OCI-M2 (cell line): Measurements from ENCODE around the gene MEOX1.

Experiments used
- DNase-seq: peaks from one replicate; lab custom pipeline; 2025; ENCODE audit not compliant: unreplicated experiment; lab: John Stamatoyannopoulos, UW

Gene MEOX1

DNA sequence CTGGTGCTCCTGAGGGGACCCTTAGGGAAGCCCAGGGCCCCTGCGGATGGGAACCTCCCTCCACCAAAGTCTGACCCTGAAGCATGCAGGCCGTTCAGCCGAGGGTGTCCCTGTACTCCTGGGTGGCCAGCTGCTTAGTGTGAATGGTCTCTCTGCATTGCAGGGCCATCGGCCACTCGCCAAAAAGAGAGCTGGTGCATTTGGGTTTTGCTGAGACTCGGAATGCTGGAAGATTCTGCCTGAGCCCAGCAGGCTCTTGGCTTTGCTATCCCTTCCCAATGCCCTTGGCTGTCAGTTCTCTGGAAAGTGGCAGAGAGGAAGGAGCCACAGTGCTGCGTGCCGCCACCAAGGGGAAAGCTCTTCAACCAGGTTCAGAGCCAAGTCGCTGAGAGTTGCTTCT lies 2.8 kb downstream of the MEOX1 start:
- DNase-seq: no peak

DNA sequence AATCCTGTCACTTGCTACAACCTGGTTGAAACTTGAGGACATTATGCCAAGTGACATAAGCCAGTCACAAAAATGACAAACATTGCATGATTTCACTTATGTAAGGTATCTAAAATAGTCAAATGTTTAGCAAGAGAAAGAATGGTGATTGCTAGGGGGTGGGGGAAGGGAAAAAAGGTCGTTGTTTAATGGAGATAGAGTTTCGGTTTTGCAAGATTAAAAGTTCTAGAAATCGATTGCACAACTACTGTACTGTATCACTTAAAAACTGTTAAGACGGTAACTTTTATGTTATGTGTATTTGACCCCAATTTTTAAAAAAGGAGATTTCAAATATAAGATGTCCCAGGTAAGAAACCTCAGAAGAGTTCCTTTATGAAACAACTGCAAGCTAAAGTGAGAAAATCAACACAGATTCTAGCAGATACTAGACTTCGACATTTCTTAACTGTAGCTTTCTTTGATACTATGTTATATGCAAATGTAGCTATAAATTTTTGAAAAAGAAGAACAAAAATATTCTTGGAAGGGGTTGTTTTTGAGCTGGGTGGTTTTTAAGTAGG lies 5.9 kb downstream of the MEOX1 start:
- DNase-seq: no peak

DNA sequence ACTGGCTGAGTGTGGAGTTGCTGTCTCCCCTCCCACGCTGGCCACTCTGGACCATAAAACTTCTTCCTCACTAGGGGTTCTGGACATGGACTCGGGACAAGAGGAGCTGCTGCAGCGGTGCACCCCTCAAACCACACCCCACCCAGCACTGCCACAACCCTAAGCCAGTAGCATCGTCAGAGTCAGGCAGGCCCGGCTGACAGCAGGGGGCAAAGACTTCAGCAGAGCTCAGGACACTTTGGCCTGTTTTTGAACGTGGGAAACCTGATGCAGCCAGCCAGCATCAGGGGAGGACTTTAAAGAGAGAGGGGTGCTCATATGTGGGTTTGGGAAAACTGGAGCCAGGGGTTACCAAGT lies 9.6 kb downstream of the MEOX1 start:
- no peak for DNase-seq

DNA sequence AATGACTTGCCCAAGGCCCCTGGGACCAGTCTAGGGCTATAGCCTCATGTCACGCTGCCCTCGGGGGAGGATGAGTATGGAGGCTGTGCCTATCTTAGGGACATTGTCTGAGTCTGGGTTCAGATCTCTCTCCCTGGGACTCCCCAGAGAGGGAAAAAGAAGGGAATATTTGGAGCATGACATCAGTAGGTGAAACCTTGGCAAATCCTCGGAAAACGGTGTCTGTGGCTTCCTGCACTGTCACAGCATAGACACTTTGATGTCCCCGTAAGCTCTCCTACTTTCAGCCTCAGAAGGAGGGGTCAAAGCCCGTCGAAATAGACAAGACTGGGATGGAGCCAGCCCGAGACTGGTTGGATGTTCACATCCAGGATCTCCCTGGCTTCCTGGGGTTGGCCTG lies 11.3 kb downstream of the MEOX1 start:
- DNase-seq: no peak

DNA sequence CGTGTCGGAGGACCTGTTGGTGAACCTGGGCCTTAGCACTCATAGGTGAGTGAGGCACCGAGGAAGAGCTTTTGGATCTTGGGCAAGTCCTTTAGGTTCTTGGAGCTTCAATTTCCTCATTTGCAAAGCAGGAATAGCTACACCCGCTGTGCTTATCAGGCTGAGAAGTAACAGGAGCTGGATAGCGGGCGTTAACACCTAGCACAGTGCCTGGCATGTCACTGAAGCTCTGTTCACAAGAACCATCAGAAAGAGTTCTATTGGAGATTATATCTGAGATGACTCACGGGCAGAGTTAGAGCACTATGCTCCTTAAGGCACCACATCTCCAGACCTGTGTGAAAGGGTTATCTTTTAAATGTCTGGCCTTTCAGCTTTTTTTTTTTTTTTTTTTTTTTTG lies 12.8 kb downstream of the MEOX1 start:
- DNase-seq: no peak

DNA sequence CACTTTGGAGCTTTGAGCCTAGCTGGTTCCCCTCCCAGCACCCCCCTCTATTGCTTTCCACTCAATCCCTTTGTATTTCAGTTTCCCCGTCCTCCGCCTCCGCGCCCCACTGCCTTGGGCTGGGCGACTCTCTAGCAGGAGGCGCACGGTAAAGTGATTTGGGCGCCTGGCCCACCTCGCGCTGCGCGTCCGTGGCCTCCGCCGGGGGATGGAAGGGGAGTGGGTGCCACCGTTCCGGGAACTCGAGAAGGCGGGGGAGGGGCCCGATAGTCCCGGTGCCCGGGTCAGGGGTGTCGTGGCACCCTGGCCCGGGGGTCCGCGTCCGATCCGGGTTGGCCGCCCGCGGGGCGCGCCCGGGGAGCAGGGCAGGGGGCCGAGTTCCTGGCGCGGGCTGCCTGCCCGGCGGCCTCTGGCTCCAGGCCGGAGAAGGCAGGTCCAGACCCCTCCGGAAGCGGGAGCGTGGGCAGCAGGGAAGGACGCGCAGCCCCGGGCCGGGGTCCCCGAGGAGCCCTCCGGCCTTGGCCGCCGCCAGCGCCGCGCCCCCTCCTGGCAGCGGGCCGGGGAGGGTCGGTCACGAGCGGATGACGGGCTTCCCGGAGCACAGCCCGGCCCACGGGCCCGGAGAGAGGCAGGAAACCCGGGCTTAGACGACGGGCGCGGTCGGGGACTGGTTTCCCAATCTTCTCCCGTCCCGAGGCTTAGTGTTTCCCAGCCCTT lies 15.8 kb downstream of the MEOX1 start:
- no peak for DNase-seq

DNA sequence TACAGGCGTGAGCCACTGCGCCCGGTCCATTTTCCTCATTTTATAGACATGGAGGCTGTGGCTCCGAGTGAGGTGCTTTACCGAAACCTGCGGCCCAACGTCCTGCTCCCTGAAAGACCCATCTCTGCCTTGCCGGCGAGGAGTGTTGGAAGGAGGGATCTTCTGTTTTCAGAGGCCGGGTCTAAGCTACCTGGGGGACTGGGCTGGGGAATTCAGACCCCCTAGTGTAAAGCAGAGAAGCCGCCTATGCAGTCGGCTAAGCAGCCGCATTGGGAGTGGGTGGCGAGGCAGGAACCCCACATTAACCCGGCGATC lies 16.3 kb downstream of the MEOX1 start:
- DNase-seq: no peak

DNA sequence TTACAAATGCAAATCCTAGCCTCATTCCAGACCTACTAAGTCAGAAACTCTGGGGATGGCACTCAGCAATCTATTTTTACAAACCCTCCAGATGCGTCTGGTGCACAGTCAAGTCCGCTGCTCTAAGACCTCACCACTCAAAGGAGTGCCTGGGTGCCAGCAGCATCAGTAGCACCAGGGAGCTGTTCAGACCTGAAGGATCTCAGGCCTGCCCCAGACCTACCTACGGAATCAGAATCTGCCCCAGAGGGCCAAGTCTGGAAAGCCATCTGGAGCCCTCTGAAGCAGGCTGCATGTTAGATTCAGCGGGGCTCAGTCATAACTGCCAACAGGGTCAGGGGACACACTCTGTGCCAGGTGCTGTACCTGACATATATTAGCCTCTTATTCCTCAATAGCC lies 17.6 kb downstream of the MEOX1 start:
- DNase-seq: no peak

DNA sequence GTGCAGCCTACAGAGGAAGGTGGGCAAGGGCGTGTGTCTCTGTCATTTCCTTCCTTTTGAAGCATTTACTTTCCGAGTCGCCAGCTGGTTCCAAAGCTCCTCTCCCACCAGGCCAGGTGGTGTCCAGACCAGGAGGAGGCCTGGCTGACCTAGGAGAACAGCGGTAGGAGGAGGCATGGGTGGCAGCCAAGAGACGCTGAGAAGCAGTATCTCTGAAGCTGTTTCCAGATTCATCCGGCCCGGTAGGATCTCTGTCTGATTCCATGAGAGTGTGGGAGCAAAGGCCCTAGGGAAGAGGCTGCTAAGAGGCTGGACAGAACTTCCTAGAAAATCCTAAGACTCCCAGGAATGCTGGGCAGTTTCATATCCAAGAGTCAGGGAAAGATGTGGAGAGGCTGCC lies 20.3 kb downstream of the MEOX1 start:
- DNase-seq: no peak

DNA sequence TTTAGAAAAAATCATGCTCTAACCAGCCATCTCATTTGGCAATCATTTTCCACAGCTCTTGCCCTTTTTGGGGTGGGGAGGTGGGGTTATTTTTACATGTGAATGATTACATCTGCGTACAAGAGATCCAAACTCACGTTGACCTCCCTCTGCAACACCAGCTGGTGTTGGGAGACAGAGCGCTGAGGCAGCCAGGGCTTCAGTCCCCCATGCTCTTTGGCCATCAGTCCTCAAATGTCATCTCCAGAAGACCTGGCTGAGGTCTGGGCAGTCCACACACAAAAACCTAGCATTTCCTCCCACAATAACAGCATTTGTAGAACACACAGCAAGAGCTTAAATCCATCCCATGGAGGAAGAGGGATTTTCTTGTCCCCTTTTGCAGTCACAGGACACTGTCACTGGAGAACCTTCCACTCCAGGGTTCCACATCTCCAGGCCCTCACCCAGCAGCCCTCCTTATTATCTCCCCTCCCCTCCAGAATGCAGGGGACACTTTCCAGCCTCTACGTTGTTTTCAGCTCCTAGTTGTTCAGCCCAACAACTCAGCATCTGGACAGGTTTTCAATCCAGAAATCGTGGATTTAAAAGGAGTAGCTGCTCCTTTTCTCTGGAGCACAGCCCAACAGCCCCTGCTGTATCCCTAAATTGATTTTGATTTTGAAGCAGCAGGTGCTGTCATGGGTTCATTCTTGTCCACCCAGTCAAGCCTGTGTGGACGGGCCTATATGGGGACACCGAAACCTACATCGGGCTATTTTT lies 21.1 kb downstream of the MEOX1 start:
- DNase-seq: no peak

DNA sequence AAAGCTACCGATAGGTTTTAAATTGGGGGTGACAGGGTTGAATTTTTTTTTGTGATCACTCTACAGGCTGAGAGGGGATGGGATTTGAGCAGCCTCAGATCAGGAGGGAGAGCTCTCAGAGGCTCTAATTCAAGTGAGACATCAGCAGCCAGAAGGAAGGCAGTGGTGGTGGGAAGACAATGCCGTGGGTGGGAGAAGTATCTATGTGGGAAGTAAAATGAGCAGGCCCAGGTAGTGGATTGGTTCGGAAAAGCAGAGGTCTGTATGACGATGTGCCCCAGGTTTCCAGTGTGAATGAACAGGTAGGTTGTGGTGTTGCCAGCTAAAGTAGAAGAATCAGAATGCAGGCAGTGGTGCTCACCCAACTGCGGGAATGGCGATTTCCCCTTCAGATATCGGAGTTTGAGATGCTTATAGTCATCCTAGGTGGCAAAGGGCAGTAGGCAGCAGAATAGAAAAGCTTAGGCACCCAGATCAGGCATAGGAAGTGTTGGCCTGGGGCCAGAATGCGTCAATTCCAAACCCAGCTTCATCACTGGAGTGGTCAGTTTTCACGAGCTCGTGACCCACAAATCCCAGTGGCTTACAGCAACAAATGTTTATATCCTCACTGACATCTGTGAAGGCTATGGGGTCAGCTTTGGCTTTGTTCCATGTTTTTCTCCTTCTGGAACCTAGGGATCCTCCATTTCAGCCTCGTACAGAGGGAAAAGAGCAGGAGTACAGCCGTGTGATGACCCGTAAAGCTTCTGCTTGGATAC lies 24.0 kb downstream of the MEOX1 start:
- no peak for DNase-seq

DNA sequence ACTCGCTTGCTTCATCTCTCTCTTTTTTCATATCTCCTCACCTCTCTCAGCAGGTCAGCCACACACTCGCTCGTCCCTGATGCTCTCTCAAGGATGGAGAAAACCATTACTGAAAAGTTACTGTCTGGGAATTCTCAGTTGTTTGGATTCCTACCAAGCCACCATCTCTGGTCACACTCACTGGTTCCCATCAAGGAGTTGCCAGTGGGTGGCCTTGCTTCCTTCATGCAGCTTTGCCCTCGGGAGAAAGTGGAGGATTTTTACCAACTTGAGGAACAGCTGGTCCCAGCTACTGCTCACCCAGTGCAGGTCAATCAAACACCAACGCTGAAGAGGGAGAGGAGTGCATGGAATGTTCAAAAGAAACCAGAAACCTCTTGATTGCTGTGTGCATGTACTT lies 25.3 kb downstream of the MEOX1 start:
- DNase-seq: no peak

DNA sequence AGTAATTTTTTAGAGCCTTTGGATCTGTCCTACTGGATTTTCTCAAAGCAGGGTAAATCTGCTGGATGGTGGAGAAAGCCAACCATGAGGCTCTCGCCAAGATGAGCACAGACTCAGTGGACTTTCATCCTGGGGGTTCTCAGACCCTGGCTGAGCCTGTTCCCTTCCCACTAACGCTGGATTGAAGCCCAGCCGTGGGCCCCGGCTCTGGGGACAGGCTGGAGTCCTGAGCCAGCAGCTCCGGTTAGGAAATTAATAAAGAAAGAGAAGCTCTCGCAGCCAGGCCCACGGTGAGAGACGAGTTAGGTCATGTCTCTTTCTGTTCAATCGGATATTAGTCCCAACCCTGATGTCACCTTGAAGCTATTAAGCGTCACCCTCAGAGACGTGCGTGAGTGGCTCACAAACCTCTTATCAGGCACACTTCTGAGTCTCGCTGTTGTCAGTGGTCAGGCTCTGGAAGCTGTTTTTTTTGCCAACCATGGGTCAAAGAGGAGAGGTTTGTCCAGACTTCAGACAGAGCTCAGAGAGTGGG lies 27.1 kb downstream of the MEOX1 start:
- no peak for DNase-seq

DNA sequence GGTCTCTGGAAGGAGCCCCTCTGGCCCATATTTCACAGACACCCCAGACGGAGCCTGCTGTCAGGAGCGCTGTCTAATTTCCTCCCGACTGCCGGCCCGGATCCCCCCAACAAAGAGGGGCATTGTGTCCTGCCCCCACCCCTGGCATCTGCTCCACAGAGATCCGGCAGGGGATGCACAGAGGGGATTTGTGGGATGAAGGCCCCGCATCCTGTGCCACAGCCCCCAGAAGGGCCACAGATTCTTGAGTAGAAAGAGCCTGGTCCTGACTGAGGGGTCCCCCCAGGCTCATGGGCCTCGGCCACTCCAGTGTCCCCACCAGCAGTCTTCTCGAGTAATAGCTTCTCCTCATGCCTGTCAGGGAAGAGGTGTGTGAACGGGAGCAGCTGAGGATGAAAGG lies 29.5 kb downstream of the MEOX1 start:
- no peak for DNase-seq

DNA sequence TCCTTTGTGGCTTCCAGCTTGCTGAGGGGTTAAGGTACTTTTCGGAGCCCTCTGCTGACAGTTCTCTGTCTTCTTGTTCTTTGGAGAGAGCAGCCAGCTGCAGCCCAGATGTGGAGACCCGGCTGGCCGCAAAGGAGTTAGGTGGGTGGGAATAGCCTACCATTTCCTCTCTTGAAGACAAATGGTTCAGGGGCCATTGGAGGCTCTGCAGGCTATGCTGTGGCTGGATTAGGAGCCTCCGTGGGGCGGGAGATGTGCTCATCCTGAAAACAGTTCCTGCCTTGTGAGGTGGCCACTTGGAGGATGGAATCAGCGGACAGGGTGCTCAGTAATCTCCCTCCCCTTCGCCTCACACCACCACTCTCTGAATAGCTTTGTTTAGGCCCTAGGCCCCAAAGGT lies 30.3 kb downstream of the MEOX1 start:
- no peak for DNase-seq

DNA sequence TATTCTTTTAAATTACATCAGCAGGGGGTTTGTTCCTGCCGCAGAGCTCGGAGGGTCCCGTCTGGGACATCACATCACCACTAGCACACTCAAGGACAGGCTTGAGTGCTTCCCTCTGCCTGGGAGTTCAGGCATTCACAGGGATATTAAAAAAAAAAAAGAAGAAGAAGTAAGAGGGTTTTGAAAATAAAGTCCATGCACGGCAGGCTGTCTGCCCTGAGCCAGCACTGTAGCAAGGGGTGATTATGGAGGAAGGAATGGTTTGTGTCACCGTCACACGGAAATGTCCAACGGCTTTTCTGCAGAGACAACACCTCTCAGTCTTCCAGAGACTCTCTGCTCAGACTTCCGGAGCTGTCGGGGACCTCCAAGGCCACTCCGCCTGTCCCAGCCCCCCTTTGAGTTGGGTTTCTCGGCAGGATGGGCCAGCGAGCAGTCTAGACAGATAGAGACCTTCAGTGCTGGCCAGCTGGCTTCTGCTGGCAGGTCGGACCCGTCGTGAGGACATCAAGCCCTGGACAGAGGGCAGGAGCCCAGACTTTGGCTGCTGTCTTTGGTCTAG lies 33.6 kb downstream of the MEOX1 start:
- no peak for DNase-seq

DNA sequence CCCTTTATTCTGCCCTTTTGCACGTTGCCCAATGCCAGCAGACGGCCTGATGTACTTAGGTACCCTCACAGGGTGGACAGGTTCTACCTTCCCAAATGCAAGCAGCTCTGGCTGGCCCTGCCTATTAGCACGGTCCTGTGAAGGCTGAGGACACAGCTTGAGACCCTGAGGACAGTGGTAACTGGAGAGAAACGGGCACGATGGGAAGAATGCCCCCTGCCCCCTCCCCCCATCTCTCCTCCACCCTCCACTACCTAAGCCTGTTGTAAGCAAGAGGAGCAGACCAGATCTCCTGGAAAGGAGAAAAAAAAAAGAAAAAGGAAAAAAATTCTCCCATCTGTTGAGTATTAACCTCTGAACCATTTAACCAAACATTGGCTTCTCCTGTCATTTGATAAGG lies 34.1 kb downstream of the MEOX1 start:
- DNase-seq: no peak

DNA sequence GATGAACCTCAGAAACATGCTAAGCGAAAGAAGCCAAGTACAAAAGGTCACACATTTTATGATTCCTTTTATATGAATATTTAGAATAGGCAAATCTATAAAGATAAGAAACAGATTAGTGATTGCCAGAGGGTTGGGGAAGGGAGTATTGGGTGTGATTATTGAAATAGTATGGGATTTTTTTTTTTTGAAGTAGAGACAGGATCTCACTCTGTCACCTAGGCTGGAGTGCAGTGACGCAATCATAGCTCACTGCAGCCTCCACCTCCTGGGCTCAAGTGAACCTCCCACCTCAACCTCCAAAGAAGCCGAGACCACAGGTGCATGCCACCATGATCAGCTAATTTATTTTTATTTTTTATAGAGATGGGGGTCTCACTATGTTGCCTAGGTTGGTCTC lies 35.7 kb downstream of the MEOX1 start:
- DNase-seq: no peak

DNA sequence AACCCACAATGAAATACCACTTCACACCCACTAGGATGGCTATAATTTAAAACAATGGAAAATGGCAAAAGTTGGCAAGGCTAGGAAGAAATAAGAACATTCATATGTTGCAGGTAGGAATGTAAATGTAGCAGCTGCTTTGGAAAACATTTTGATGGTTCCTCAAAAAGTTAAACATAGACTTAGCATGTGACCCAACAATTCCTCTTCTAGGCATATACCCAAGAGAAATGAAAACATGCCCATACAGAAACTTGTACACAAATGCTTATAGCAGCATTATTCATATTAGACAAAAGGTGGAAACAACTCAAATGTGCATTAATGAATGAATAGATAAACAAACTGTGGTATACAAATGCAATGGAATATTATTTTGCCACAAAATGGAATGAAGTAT lies 36.1 kb downstream of the MEOX1 start:
- DNase-seq: no peak

DNA sequence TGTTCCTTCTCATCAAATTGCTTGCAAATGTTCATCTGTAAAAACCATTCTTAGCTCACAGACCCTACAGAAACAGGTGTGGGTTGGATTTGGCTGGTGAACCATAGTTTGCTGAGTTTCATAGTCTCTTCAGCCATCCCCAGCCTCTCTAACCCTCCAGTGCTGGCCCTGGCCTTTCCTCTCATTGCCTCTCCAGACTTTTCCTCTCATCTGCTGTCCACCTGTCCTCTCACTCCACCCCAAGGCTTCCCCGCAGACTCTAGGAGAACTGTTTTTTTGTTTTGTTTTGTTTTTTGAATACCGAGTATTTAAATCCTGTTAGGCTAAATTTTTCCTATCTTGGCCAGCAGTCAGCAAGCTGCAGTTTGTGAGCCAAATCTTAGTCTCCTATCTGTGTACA lies 41.1 kb downstream of the MEOX1 start:
- DNase-seq: no peak

DNA sequence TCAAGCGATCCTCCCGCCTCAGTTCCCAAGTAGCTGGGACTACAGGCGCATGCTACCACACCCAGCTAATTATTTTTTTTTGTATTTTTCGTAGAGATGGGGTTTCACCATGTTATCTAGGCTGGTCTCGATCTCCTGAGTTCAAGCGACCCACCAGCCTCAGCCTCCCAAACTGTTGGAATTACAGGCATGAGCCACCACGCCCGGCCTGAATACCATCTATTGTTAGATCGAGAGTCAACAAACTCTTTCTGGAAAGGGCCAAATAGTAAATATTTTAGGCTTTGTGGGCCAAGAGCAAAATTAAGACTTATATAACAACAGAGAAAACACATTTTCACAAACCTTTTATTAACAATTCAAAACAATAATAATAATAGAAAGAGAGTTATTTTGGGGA lies 41.6 kb downstream of the MEOX1 start:
- no peak for DNase-seq

DNA sequence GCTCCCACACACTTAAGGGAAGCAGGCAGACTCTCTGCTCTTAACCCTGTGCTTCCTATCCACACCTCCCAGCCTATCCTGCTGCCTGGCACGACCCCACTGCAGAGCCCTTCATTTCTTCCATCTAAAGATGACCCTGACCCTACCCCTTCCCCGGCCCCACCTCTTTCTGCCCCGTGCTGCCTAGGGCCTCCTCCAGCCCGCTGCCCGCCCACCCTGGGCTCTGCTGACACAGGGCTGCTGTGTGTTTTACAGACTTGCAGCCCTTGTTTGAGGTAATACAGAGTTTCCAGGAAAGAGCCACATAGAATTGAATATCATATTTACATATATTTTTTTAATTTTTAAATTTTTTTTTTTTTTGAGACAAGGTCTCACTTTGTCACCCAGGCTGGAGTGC lies 42.0 kb downstream of the MEOX1 start:
- DNase-seq: no peak
